IMR-90 (cell line): ENCODE measurements around the gene AKAP13. TPM values are rescaled to one million over a fixed set of nuclear protein-coding genes. Genes with fewer than 3 reads are reported as not detected.

Source experiments
- ATAC-seq: fragments of 200-7000 bp; cut with Tn5 transposase; 2 replicates; pipeline ENCODE4 v1.9.1; 2020; ENCODE audit warnings: low read depth, mild to moderate bottlenecking, moderate library complexity
- BruUV-seq: library from RNA; stranded (reverse); fragments of 400-500 nt; replicated peaks from 2 replicates; lab custom pipeline; 2021; lab: Mats Ljungman, UMichigan
- CTCF ChIA-PET: fragments of 300-600 bp; formaldehyde crosslinking; extraction: SDS; loops from one replicate; lab custom pipeline; 2021; ENCODE audit warnings: antibody characterized with exemption; lab: Yijun Ruan, JAX
- POLR2A ChIA-PET: fragments of 300-600 bp; sonication (Branson Sonifier 250); formaldehyde crosslinking; loops from one replicate; lab custom pipeline; 2022; ENCODE audit warnings: antibody characterized with exemption; ENCODE audit not compliant: unreplicated experiment; lab: Charles Lee
- DNase-seq: peaks from one replicate; pipeline ENCODE4 v3.0.0; 2013
- H2AFZ ChIP-seq: replicated peaks from 2 replicates; pipeline ENCODE3; 2013; ENCODE audit warnings: low read length, mild to moderate bottlenecking; ENCODE audit not compliant: poor library complexity
- H2AK5ac ChIP-seq: 2 replicates; pipeline ENCODE4 v1.6.1; 2013; ENCODE audit warnings: low read depth, low read length, inconsistent platforms
- H2AK9ac ChIP-seq: replicated peaks from 2 replicates; pipeline ENCODE3; 2013; ENCODE audit warnings: mild to moderate bottlenecking, low read depth, low read length, moderate library complexity; ENCODE audit not compliant: poor library complexity
- H2BK120ac ChIP-seq: 2 replicates; pipeline ENCODE4 v1.6.1; 2013; ENCODE audit warnings: low read depth, low read length, inconsistent platforms
- H2BK15ac ChIP-seq: 3 replicates; pipeline ENCODE4 v1.6.1; 2013; ENCODE audit warnings: low read depth, low read length, inconsistent platforms
- H2BK20ac ChIP-seq: 2 replicates; pipeline ENCODE4 v1.6.1; 2013; ENCODE audit warnings: low read depth, mild to moderate bottlenecking, inconsistent platforms, low read length, moderate library complexity
- H2BK5ac ChIP-seq: 2 replicates; pipeline ENCODE4 v1.6.1; 2013; ENCODE audit warnings: mild to moderate bottlenecking, low read depth, low read length, inconsistent platforms; ENCODE audit not compliant: poor library complexity, severe bottlenecking
- H3K14ac ChIP-seq: replicated peaks from 2 replicates; pipeline ENCODE4 v1.6.1; 2013; ENCODE audit warnings: low read depth, low read length, inconsistent platforms
- H3K18ac ChIP-seq: 2 replicates; pipeline ENCODE4 v1.6.1; 2013; ENCODE audit warnings: low read depth, low read length, control low read depth
- H3K23ac ChIP-seq: 2 replicates; pipeline ENCODE4 v1.6.1; 2013; ENCODE audit warnings: low read depth, low read length, inconsistent platforms
- H3K27ac ChIP-seq: 2 replicates; pipeline ENCODE4 v1.5.1; 2013; ENCODE audit warnings: mild to moderate bottlenecking, control low read depth, low read length; ENCODE audit not compliant: insufficient read depth
- H3K27me3 ChIP-seq: 2 replicates; pipeline ENCODE4 v1.6.1; 2013; ENCODE audit warnings: low read length; ENCODE audit not compliant: control insufficient read depth, insufficient read depth
- H3K36me3 ChIP-seq: 2 replicates; pipeline ENCODE4 v1.6.1; 2013; ENCODE audit warnings: low read length, mixed read lengths; ENCODE audit not compliant: control insufficient read depth, insufficient read depth
- H3K4ac ChIP-seq: 2 replicates; pipeline ENCODE4 v1.6.1; 2013; ENCODE audit warnings: low read depth, low read length, inconsistent platforms
- H3K4me1 ChIP-seq: 2 replicates; pipeline ENCODE4 v1.6.1; 2013; ENCODE audit warnings: low read length, mixed read lengths; ENCODE audit not compliant: control insufficient read depth, insufficient read depth
- H3K4me2 ChIP-seq: 2 replicates; pipeline ENCODE4 v1.6.1; 2013; ENCODE audit warnings: low read depth, mild to moderate bottlenecking, control low read depth, low read length, moderate library complexity
- H3K4me3 ChIP-seq: 2 replicates; pipeline ENCODE4 v1.5.1; 2013; ENCODE audit warnings: low read depth, mild to moderate bottlenecking, control low read depth, low read length, moderate library complexity; ENCODE audit not compliant: insufficient read depth
- H3K56ac ChIP-seq: 2 replicates; pipeline ENCODE4 v1.6.1; 2013; ENCODE audit warnings: low read length, inconsistent platforms; ENCODE audit not compliant: insufficient read depth; ENCODE audit errors: extremely low read depth
- H3K79me1 ChIP-seq, 2 experiments: 2 replicates each; pipeline ENCODE4 v1.6.1; 2013; ENCODE audit warnings: low read length in 2 of 2, inconsistent platforms in 1 of 2, low read depth in 1 of 2
- H3K9ac ChIP-seq: 2 replicates; pipeline ENCODE4 v1.6.1; 2013; ENCODE audit warnings: low read depth, low read length, control low read depth
- H3K9me1 ChIP-seq: 2 replicates; pipeline ENCODE4 v1.6.1; 2013; ENCODE audit warnings: low read length, inconsistent platforms; ENCODE audit not compliant: insufficient read depth
- H3K9me3 ChIP-seq: 2 replicates; pipeline ENCODE4 v1.6.1; 2013; ENCODE audit warnings: low read length; ENCODE audit not compliant: control insufficient read depth, insufficient read depth
- H4K20me1 ChIP-seq: 2 replicates; pipeline ENCODE4 v1.6.1; 2013; ENCODE audit warnings: low read length, inconsistent platforms; ENCODE audit not compliant: insufficient read depth
- H4K5ac ChIP-seq: 2 replicates; pipeline ENCODE4 v1.6.1; 2013; ENCODE audit warnings: mild to moderate bottlenecking, low read depth, low read length, control low read depth
- H4K8ac ChIP-seq, 2 experiments: 2 replicates each; pipeline ENCODE4 v1.6.1; 2013; ENCODE audit warnings: low read depth in 2 of 2, low read length in 2 of 2, control low read depth in 1 of 2, inconsistent platforms in 1 of 2
- H4K91ac ChIP-seq: 2 replicates; pipeline ENCODE4 v1.6.1; 2013; ENCODE audit warnings: low read depth, low read length, inconsistent platforms; ENCODE audit not compliant: insufficient read depth
- MXI1 ChIP-seq: IDR thresholded peaks from 2 replicates; pipeline ENCODE4 v1.6.1; 2012; ENCODE audit warnings: low read depth, mild to moderate bottlenecking, low read length, moderate library complexity, borderline replicate concordance
- RFX5 ChIP-seq: IDR thresholded peaks from 2 replicates; pipeline ENCODE4 v1.8.0; 2012; ENCODE audit warnings: low read depth, mild to moderate bottlenecking, low read length, moderate library complexity
- WGBS, 2 experiments: methylation state at CpG; one replicate each; pipeline versions ENCODE4 v1.1.5 to v1.1.7; 2013; ENCODE audit warnings: missing lambda C conversion rate in 2 of 2; ENCODE audit not compliant: insufficient read length in 1 of 2; ENCODE audit errors: extremely low coverage in 2 of 2; 5-methylcytosine and 5-hydroxymethylcytosine counted together
- dilution Hi-C: fragments of 300-500 bp; cut with HindIII; formaldehyde crosslinking; loops from one replicate; pipeline ENCODE4 v1.14.3; 2018; ENCODE audit warnings: low sequenced_read_pairs; ENCODE audit not compliant: unreplicated experiment
- in situ Hi-C: fragments of 300-500 bp; cut with MboI; formaldehyde crosslinking; loops from 3 replicates; pipeline ENCODE4 v1.14.3; 2019; ENCODE audit warnings: low sequenced_read_pairs, inconsistent platforms, mixed read lengths
- intact Hi-C: fragments of 100-400 bp; cut with micrococcal nuclease; formaldehyde crosslinking; loops from 2 replicates; pipeline ENCODE4 v1.10.0; 2022
- polyA plus RNA-seq, 3 experiments: library from polyadenylated mRNA; depleted of rRNA; stranded (reverse); fragments of >200 nt; gene quantifications; 2 replicates each; pipeline ENCODE4 v1.2.3, GENCODE V29; 2012; ENCODE audit warnings: low replicate concordance in 1 of 3
- total RNA-seq: library from RNA; depleted of rRNA; stranded (reverse); fragments of >200 nt; gene quantifications from 2 replicates; pipeline ENCODE4 v1.2.3, GENCODE V29; 2012

AKAP13 gene
- total and polyA plus RNA-seq, 2 of the 4 experiments (the other 2 are of a cell fraction), result 10.4 to 46.4 TPM

DNA sequence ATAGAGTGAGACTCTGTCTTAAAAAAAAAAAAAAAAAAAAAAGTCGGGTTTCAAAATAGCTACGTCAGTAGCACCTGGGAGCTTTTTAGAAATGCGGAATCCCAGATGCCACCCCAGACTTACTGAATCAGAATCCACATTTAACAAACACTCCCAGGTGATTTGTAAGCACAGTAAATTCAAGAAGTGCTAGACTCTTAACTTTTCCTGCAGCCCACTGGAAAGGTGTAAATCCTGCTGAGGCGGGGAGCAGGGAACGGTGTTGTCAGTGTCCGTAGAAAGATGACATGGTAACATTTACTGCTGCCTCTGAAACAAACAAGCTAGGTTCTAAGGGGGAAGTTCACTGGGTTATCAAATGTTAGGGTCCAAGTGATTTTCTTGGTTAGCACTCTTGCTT lies 2.4 kb upstream of the AKAP13 start:
- Histone ChIP-seq H2AK9ac (no peak overlapping the region), H4K20me1 (peaks cover 12% of the 10 kb centered on the region), H3K4me3 (no peak overlapping the region), H3K4me2 (no peak overlapping the region), H3K27me3 (no peaks in the 10 kb centered on the region; the same call in 1 of the 2 replicates), H3K36me3 (no peaks in the 10 kb centered on the region), H2AFZ (no peak overlapping the region), H3K9ac (no peak overlapping the region), H3K18ac (no peak overlapping the region), H2BK120ac (no peak overlapping the region), H4K91ac (no peak overlapping the region), H3K23ac (no peak overlapping the region), H2BK20ac (no peak overlapping the region), H3K79me1 (peaks cover 0 to 14% of the 10 kb centered on the region in 2 experiments; a peak in 2 of 4 replicates), H2BK5ac (no peak overlapping the region), H3K27ac (no peak overlapping the region), H3K9me1 (peaks cover 3% of the 10 kb centered on the region), H2BK15ac (no peak overlapping the region), H4K8ac (no peak overlapping the region), H3K9me3 (no peaks in the 10 kb centered on the region), H3K4me1 (peaks cover 2% of the 10 kb centered on the region), H4K5ac (no peak overlapping the region), H3K56ac (no peak overlapping the region), H3K4ac (no peak overlapping the region), H2AK5ac (no peak overlapping the region), H3K14ac (no peak overlapping the region)
- ATAC-seq (no peak), DNase-seq (no peak)
- ChIA-PET CTCF (interaction anchor here (0.6 kb wide), 1 partner anchor 68 kb away, joined by 3 read pairs; no protein-coding TSS in a partner anchor), POLR2A (no interaction called here)
- WGBS, 2 experiments, result no CpG with 5 or more reads among the region's 6 CpGs
- dilution Hi-C loops (no loop called here), intact Hi-C loops (no loop called here), in situ Hi-C loops (no loop called here)
- no peak for TF ChIP-seq MXI1
- no peak for TF ChIP-seq RFX5
- no TSS peak for BruUV-seq
